NCI-H510A (cell line): Measurements from ENCODE around the gene CFAP73.
"Not testable (repeated sequence)": the region's sequence is repeated elsewhere in the genome, so short reads cannot be mapped to it uniquely, and the experiment has no call there.

Experiments
- DNase-seq: peaks from one replicate; lab custom pipeline; 2025; lab: John Stamatoyannopoulos, UW

CFAP73 gene

DNA sequence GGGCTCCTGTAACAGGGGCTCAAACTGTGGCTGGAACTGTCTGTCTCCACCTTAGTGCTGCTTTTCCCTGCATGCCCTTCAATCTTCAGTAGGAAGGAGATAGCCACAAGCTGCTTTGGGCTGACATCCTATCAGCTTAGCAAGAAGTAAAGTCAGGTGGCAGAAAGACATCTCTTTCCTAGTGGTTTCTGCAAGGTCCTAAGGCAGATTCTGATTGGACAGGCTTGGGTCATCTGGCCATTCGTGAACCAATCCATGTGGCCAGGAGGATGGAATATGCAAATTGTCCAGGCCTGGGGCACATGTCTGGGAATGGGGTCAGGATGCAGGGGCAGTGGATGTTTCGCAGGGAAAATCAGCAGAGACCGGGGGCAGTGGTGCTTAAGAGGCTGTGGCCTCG lies 41.2 kb downstream of the CFAP73 start:
- no peak for DNase-seq

DNA sequence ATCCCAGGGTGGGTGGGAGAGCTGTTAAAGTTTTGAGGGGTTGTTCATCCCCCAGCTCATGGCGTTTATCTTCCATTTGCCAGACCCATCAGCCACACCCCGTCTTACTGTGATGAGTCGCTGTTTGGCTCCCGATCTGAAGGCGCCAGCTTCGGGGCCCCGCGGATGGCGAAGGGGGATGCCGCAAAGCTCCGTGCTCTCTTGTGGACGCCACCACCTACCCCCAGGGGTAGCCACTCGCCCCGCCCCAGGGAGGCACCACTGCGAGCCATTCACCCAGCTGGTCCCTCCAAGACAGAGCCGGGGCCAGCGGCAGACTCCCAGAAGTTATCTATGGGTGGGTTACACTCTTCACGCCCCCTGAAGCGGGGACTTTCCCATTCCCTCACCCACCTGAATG lies 41.7 kb downstream of the CFAP73 start:
- DNase-seq = no peak

DNA sequence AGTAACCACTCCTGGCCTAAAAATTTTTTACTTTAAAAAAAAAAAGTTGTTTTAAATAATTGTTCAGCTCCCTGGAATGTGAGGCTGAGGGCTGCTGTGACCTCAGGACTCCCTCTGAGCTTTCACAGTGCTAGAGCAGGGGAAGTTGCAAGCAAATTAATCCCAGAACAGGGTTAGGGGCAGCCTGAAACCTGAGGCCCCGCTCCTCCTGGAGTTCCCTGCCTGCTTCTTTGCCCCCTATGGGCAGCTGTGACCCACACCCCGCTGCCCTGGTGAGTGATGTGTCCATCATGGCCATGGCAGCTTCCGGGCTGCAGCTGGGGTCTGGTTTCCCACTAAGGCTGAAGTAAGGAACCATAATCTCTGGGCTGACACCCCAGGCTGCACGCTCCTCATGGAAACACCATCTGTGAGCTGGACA lies 45.5 kb downstream of the CFAP73 start:
- DNase-seq = no peak

DNA sequence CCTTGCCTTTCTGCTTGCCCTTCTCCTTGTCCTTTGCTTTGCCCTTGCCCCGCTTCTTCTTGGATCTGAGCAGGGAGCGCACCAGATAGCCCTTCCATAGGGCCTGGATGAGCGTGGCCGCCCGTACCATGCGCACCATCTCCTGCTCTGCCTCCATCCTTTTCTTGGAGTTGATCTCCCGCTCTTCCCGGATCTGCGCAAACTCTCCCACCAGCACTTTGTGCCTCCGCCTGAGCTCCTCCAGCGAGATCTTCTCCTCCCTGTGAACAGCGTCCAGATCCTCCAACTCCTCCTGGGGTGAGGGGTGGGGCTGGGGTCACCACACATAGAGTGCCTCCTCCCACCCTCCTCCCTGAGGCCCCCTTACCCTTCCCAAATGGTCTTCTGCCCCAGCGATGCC lies 46.1 kb downstream of the CFAP73 start:
- no peak for DNase-seq

DNA sequence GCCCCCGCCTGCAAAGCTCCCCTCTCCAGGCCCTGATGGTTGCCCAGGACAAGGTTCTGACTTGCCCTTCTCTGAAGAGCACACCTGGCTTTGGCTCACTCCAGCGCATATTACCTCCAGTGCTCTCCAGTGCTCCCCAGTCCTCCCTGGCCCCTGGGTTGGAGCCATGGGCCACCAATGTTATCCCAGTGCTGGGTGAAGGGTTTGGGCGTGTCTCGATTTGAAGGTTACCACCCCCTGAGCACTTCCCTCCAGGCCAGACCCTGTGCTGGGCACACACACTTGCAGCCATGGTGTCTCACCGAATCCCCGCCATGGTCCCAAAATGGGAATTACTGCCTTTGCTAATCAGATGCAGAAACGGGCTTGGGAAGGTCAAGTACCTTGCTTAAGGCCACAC lies 47.1 kb downstream of the CFAP73 start:
- DNase-seq = no peak

DNA sequence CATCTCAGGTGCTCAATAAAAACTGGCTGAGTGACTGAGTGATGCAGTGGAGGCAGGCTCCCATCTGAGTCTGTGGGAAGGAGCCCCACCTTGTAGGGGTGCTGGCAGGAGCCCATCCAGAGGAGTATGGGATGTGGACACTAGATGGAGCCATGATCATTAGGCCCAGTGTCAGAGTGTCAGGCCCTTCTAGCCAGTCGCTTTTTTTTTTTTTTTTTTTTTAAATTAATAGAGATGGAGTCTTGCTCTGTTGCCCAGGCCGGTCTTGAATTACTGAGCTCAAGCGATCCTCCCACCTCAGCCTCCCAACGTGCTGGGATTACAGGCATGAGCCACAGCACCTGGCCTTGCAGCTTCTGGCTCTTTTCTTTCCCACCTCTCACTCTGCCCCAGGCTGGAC lies 47.5 kb downstream of the CFAP73 start:
- no peak for DNase-seq

DNA sequence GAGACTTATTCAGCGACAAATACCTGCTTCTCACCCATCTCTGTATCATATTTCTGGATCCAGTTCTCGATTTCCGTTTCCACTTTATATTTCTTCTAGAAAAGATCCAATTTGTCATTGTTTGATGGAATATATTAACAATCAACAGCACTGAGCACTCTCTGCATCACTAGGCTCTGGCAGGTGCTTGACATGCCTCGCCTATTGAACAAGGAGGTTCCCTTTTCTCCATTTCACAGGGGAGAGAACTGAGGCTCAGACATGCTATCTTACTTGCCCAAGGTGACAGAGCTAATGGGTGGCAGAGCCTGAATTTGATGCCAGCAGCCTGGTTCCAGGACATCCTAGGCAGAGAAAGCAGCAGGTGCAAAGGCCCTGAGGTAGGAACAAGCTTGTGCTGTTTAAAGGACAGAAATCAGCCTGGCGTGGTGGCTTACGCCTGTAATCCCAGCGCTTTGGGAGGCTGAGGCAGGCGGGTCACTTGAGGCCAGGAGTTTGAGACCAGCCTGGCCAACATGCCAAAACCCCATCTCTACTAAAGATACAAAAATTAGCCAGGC lies 48.1 kb downstream of the CFAP73 start:
- DNase-seq = no peak

DNA sequence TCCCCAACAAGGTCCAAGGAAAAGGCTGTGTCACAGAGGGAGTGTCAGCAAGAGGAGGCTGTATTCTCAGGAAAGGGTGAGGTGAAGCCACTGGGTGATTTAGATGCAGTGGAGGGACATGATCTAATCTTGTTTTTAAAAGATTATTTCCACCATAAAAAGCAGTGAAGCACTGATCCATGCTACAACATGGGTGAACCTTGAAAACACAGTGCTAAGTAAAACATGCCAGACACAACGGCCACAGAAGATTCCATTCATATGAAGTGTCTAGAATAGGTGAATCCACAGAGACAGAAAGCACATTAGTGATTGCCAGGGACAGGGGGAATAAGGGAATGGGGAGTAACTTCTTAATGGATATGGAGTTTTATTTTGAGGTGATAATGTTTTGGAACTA lies 48.8 kb downstream of the CFAP73 start:
- DNase-seq = no peak

DNA sequence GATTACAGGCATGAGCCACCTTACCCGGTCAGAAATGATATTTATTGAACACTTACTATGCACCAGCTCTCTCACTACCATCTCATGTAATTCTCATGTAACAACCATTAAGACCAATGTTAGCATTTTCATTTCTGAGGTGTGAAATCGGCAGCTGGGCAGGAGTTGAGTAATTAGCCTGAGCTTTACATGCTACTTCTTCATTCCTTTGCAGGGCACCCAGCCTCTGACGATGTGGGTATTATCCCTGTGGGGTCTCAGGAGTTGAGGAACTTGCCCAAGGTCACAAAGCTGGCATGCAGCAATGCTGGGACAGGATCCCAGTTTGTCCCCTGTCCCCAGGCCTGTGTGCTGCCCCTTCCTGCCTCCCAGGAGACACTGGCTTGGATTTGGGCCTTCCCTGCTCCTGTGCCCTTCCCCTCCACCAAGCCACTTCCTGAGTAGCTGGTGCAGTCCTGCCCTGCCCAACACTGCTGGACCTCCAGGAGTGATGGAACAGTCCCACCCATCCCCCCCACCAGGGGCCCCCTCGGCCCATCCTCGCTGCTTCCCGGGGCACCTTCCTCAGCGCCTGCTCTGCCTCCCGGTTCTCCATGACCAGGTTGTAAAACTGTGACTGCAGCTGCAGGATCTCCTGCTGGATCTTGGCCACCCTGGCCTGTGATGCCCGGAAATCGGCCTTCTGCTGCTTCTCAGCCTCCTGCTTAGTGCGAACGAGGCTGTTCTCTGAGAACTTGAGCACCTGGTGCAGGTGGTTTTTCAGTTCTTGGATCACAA lies 50.7 kb downstream of the CFAP73 start:
- no peak for DNase-seq

DNA sequence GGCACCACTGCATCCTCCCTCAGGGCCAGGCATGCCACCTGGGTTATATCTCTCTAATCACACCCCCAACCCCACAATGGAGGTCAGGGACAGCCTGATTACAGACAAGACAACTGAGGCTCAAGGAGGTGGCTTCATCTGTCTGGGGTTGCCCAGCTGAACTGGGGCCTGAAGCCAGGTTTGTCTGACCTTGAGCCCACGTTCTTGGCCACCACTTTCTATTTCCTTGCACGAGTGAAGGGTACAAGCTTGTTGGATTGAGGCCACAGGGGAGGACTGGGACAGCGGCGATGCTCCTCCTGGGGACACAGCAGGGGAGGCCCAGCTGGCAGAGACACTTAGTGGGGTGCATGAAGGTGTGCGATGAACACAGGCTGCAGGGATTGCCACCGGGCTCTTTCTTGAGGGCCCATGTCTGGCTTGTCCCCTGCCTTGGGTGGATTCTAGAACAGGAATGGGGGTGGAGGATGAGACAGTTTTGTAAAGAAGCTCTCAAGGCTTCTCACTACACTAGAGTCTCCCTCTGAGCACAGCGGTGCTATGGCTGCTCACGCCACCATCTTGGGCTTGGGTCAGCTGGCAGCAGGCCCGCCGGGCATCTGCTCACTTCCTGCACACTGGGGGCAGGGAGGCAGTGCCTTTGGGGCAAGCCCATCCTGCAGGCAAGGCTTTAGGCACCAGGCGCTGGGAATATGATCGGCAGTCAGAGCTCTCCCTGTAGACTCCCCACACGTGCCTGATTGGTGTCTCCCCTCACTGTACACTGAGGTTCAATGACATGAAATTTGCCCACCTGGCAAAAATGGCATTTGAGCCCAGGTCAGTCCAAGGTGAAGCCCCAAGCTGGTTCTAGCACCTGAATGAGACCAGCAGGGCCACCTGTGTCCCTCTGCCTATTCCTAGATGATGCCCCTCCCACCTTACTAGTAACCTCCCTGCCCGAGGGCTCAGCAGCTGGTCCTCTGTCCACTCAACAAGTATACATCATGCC lies 52.0 kb downstream of the CFAP73 start:
- DNase-seq = no peak

DNA sequence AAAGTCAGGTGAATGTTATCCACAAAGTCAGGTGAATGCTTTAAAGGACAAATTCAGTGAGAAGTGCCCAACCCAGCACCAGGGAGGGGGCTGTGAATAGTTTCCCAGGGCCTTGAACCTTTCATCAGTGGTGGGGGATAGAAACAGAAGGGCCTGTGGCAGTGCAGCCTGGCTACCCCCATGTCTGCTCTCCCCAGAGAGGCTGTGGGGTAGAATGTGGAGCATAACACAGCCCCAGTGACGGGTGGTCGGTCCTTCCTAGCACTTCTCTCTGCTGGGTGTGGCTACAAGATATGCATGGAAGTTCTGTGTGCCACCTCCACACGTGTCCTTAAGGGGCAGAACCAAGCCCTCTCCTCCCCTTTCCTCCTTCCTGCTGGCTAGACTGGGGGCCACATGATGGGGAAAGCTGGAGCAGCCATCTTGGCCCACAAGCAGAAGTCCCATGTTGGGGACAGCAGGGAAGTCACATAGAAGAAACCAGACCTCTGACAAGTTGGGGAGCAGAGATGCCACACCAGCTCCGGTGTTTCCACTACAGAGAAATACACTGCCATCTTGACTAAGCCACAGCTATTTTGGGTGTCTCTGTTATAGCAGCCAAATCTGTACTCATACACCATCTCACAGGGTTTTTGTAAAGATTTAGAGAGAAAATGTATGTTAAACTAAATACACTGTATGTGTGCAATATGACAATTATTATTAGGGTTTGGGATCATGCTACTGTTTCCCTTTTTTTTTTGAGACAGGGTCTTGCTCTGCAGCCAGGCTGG lies 53.0 kb downstream of the CFAP73 start:
- DNase-seq = no peak

DNA sequence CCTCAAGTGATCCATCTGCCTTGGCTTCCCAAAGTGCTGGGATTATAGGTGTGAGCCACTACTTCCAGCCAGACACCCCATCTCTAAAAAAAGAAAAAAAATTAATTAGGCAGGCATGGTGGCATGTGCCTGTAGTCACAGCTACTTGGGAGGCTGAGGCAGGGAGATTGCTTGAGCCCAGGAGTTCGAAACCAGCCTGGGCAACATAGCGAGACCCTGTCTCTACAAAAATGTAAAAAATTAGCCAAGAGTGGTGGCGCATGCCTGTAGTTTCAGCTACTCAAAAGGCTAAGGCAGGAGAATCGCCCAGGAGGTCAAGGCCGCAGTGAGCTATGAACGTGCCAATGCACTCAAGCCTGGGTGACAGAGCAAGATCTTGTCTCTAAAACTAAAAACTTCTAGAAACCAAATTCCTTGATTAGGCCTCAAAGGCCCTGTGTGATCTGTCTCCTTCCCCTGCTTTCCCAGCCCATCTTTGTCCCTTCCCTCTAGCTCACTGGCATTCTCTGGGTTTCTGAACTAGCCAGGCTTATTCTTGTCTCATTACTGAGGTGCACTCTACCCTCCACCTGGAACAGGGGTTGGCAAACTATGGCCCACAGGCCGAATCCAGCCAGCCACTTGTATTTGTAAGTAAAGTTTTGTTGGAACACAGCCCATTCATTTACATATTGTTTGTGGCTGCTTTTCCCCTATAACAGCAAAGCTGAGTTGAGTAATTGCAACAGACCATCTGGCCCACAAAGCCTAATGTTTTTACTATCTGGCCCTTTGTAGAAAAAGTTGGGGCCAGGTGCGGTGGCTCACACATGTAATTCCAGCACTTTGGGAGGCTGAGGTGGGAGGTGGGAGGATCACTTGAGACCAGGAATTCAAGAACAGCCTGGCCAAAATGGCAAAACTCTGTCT lies 54.6 kb downstream of the CFAP73 start:
- DNase-seq = no peak

DNA sequence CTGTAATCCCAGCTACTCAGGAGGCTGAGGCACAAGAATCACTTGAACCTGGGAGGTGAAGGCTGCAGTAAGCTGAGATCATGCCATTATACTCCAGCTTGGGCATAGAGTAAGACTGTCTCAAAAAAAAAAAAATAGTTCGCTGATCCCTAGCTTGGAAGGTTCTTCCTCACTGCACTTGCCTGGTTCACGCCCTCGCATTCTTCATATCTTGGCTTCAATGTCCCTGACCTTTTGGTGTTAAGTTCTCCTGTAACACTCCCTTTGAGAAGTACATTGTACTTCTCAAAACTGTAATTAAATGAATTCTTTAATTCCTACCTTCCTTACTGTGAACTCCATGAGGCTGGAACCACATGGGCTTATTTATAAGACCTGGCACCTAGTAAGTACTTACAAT lies 55.3 kb downstream of the CFAP73 start:
- no peak for DNase-seq

DNA sequence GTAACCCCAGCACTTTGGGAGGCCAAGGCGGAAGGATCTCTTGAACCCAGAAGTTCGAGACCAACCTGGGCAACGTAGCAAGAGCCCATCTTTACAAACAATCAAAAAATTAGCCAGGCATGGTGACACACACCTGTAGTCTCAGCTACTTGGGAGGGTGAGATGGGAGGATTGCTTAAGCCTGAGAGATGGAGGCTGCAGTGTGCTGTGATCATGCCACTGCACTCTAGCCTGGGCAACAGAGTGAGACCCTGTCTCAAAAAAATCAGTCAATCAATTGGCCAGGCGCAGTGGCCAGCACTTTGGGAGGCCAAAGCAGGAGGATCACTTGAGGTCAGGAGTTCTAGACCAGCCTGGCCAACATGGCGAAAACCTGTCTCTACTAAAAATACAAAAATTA lies 57.3 kb downstream of the CFAP73 start:
- DNase-seq = not testable (repeated sequence)

DNA sequence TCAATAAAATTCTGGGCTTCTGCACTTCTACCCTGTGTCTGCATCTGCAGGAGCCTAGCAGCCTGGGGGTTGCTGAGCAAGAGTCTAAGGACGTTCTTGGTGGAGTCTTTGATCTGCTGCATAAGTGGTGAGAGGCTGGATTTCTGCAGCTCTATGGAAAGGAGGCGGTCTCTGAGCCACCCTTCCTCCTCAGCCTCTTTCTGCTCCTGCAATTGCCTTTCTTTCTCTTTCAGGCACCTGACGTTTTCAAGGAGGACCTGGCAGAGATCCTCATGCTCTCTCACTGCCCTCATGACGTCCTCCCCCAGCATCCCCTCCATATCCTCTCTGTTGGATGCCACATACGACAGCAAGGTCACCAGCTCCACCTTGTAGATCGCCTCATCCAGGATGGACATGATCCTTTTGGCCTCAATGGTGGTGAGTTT lies 58.1 kb downstream of the CFAP73 start:
- DNase-seq = no peak

DNA sequence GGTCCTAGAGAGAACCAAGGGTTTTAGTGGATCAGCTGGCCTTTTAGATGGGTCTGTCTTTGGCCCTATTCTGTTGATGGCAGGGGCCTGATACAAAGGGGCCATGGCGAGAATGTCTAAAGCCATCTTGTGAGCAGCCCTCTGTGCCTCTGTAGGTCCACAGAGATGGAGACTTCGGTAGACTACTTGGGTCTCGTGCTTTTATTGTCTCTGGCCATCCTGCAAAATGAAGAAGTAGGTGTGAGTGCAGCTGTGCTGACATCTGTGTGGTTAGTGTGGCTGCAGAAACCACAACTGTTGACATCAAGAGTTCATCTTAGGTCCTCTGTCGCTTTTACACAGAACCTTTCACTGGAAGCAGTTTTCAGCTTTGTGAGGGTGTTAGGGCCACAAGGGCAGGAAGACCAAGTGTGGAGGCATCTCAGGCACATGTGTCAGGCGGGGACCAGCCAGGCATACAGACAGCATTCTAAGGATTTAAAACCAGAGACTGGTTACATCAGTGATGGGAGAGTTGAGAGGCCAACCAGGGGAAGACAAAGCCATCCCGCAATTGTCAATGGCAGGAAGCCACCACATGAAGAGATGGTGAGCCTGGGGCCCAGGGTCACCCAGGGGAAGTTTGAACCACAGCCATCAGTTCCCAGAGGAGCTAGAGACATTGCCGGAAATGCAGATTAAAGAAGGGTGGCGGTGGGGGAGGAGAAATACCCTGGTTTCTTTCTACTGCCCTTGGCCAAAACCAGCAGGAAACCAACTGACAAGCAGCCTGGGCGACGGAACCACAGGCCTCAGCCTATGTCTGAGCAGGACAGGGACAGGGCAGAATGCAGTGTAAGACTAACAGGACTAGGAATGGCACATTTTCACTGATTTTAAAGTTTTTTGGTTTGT lies 58.8 kb downstream of the CFAP73 start:
- DNase-seq = no peak
